ENCODE measurements around the gene USP24. TPM values are rescaled to one million over a fixed set of nuclear protein-coding genes. Genes with fewer than 3 reads are reported as not detected.

USP24 gene
- total RNA-seq, 1 experiment from 2014 or later: 40.9 TPM

DNA sequence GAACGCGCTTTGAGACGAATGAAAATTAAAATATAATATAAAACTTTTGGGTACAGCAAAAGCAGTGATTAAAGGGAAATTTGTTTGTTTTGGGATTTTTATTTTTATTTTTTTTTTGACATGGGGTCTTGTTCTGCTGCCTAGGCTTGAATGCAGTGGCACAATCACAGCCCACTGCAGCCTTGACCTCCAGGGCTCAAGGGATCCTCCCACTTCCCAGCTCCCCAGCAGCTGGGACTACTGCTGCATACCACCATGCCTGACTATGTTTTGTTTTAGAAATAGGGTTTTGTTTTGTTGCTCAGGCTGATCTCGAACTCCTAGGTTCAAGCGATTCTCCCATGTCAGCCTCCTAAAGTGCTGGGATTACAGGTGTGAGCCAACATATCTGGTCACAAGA is 30.3 kb downstream of the USP24 start (continued):
- TF ChIP-seq, protein P1, sequence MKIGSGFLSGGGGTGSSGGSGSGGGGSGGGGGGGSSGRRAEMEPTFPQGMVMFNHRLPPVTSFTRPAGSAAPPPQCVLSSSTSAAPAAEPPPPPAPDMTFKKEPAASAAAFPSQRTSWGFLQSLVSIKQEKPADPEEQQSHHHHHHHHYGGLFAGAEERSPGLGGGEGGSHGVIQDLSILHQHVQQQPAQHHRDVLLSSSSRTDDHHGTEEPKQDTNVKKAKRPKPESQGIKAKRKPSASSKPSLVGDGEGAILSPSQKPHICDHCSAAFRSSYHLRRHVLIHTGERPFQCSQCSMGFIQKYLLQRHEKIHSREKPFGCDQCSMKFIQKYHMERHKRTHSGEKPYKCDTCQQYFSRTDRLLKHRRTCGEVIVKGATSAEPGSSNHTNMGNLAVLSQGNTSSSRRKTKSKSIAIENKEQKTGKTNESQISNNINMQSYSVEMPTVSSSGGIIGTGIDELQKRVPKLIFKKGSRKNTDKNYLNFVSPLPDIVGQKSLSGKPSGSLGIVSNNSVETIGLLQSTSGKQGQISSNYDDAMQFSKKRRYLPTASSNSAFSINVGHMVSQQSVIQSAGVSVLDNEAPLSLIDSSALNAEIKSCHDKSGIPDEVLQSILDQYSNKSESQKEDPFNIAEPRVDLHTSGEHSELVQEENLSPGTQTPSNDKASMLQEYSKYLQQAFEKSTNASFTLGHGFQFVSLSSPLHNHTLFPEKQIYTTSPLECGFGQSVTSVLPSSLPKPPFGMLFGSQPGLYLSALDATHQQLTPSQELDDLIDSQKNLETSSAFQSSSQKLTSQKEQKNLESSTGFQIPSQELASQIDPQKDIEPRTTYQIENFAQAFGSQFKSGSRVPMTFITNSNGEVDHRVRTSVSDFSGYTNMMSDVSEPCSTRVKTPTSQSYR (CRISPR knock-in tag; IDR thresholded peaks at IDR 0.05): no peak
- TF ChIP-seq, protein P2, sequence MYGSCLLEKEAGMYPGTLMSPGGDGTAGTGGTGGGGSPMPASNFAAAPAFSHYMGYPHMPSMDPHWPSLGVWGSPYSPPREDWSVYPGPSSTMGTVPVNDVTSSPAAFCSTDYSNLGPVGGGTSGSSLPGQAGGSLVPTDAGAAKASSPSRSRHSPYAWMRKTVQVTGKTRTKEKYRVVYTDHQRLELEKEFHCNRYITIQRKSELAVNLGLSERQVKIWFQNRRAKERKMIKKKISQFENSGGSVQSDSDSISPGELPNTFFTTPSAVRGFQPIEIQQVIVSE (CRISPR knock-in tag; IDR thresholded peaks at IDR 0.05; ENCODE audit: borderline replicate concordance): no peak
- TF ChIP-seq, protein P3, sequence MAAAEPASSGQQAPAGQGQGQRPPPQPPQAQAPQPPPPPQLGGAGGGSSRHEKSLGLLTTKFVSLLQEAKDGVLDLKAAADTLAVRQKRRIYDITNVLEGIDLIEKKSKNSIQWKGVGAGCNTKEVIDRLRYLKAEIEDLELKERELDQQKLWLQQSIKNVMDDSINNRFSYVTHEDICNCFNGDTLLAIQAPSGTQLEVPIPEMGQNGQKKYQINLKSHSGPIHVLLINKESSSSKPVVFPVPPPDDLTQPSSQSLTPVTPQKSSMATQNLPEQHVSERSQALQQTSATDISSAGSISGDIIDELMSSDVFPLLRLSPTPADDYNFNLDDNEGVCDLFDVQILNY (CRISPR knock-in tag; IDR thresholded peaks at IDR 0.05): no peak
- TF ChIP-seq ZBTB21 (CRISPR knock-in tag; IDR thresholded peaks at IDR 0.05; ENCODE audit: borderline replicate concordance) (no peak), FOXK1 (CRISPR knock-in tag; IDR thresholded peaks at IDR 0.05) (no peak), GTF2I (CRISPR knock-in tag; conservative IDR thresholded peaks at IDR 0.05) (no peak), CREM (CRISPR knock-in tag; IDR thresholded peaks at IDR 0.05) (no peak), ZNF121 (CRISPR knock-in tag; IDR thresholded peaks at IDR 0.05) (no peak), TEAD4 (CRISPR knock-in tag; IDR thresholded peaks at IDR 0.05) (no peak)
- TF ChIP-seq, protein P4, sequence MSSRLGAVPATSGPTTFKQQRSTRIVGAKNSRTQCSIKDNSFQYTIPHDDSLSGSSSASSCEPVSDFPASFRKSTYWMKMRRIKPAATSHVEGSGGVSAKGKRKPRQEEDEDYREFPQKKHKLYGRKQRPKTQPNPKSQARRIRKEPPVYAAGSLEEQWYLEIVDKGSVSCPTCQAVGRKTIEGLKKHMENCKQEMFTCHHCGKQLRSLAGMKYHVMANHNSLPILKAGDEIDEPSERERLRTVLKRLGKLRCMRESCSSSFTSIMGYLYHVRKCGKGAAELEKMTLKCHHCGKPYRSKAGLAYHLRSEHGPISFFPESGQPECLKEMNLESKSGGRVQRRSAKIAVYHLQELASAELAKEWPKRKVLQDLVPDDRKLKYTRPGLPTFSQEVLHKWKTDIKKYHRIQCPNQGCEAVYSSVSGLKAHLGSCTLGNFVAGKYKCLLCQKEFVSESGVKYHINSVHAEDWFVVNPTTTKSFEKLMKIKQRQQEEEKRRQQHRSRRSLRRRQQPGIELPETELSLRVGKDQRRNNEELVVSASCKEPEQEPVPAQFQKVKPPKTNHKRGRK (CRISPR knock-in tag; IDR thresholded peaks at IDR 0.05; ENCODE audit: borderline replicate concordance): no peak
- TF ChIP-seq, protein P5, sequence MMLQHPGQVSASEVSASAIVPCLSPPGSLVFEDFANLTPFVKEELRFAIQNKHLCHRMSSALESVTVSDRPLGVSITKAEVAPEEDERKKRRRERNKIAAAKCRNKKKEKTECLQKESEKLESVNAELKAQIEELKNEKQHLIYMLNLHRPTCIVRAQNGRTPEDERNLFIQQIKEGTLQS (CRISPR knock-in tag; conservative IDR thresholded peaks at IDR 0.05): no peak

DNA sequence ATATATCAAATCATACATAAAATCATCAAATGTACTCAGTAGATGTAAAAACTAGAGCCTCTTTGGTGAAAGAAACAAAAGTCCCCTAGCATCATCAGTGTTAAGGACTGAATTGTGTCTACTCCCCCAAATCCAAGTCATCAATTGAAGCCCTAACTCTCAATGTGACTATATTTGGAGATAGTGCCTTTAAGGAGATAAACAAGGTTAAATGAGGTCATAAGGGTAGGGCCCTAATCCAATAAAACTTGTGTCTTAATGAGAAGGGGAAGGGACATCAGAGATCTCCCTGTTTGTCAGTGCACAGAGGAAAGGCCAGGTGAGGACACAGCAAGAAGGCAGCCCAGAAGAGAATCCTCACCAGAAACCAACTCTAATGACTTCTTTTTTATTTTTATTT is 33.5 kb downstream of the USP24 start:
- ATAC-seq: no peak
- Mint-ChIP-seq H3K9me3 (peaks cover 20% of the 10 kb centered on the region), H3K27me3 (ENCODE audit: low read depth) (no peaks in the 10 kb centered on the region), H3K4me1 (peaks cover 2% of the 10 kb centered on the region; the same call in 1 of the 2 replicates), H3K36me3 (peaks cover 22% of the 10 kb centered on the region), H3K27ac (no peak overlapping the region), H3K4me3 (no peak overlapping the region)
- ChIA-PET POLR2A (no interaction called here), CTCF (no interaction called here)
- DNase-seq (ENCODE audit: low spot score): no peak
- TF ChIP-seq, protein P5 (CRISPR knock-in tag; conservative IDR thresholded peaks at IDR 0.05): no peak
- TF ChIP-seq TP53 (CRISPR knock-in tag; IDR thresholded peaks at IDR 0.05): no peak
- TF ChIP-seq, protein P6, sequence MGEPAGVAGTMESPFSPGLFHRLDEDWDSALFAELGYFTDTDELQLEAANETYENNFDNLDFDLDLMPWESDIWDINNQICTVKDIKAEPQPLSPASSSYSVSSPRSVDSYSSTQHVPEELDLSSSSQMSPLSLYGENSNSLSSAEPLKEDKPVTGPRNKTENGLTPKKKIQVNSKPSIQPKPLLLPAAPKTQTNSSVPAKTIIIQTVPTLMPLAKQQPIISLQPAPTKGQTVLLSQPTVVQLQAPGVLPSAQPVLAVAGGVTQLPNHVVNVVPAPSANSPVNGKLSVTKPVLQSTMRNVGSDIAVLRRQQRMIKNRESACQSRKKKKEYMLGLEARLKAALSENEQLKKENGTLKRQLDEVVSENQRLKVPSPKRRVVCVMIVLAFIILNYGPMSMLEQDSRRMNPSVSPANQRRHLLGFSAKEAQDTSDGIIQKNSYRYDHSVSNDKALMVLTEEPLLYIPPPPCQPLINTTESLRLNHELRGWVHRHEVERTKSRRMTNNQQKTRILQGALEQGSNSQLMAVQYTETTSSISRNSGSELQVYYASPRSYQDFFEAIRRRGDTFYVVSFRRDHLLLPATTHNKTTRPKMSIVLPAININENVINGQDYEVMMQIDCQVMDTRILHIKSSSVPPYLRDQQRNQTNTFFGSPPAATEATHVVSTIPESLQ (CRISPR knock-in tag; IDR thresholded peaks at IDR 0.05): no peak
- TF ChIP-seq NFYB (CRISPR knock-in tag; conservative IDR thresholded peaks at IDR 0.05; ENCODE audit: low read depth): no peak
- no peak for TF ChIP-seq IRF2 (CRISPR knock-in tag; IDR thresholded peaks at IDR 0.05; ENCODE audit: borderline replicate concordance, low read depth)
- no peak for TF ChIP-seq MXD4 (CRISPR knock-in tag; IDR thresholded peaks at IDR 0.05; ENCODE audit: borderline replicate concordance)
- TF ChIP-seq NR2C2 (CRISPR knock-in tag; IDR thresholded peaks at IDR 0.05): no peak
- TF ChIP-seq, protein P7, sequence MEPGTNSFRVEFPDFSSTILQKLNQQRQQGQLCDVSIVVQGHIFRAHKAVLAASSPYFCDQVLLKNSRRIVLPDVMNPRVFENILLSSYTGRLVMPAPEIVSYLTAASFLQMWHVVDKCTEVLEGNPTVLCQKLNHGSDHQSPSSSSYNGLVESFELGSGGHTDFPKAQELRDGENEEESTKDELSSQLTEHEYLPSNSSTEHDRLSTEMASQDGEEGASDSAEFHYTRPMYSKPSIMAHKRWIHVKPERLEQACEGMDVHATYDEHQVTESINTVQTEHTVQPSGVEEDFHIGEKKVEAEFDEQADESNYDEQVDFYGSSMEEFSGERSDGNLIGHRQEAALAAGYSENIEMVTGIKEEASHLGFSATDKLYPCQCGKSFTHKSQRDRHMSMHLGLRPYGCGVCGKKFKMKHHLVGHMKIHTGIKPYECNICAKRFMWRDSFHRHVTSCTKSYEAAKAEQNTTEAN (CRISPR knock-in tag; IDR thresholded peaks at IDR 0.05): no peak
- TF ChIP-seq NR1H2 (CRISPR knock-in tag; IDR thresholded peaks at IDR 0.05): no peak
- no peak for TF ChIP-seq ZNF317 (CRISPR knock-in tag; IDR thresholded peaks at IDR 0.05; ENCODE audit: borderline replicate concordance, low read depth)
- TF ChIP-seq, protein P2 (CRISPR knock-in tag; IDR thresholded peaks at IDR 0.05; ENCODE audit: borderline replicate concordance): no peak
- TF ChIP-seq, protein P8, sequence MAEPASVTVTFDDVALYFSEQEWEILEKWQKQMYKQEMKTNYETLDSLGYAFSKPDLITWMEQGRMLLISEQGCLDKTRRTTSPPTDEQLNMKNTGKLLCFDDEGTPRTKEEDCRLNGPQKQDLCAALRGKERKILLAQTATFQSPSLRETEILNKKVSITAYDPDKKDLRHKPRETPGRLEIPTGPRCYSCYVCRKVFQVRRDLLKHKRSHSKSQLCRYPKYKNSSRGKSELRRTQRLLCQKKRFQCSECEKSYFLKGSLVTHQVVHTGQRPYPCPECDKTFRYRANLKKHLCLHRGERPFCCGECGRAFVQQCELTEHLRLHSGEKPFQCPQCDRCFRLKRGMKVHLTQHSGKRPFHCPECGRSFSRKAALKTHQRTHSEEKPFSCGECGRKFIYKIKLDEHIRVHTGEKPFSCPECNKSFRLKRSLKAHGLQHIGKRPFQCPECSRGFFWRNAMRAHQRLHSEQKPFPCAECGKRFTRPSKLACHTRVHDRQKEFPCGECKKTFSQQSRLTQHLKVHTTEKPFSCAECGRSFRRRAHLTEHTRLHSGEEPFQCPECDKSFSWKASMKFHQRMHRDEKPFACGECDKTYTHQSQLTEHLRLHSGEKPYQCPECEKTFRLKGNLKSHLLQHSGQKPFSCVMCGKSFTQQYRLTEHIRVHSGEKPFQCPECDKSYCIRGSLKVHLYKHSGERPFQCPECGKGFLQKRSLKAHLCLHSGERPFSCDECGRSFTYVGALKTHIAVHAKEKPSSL (CRISPR knock-in tag; conservative IDR thresholded peaks at IDR 0.05): no peak
- TF ChIP-seq TEAD4 (CRISPR knock-in tag; IDR thresholded peaks at IDR 0.05): no peak
